ENCODE results near the gene PTGES2.

DNA sequence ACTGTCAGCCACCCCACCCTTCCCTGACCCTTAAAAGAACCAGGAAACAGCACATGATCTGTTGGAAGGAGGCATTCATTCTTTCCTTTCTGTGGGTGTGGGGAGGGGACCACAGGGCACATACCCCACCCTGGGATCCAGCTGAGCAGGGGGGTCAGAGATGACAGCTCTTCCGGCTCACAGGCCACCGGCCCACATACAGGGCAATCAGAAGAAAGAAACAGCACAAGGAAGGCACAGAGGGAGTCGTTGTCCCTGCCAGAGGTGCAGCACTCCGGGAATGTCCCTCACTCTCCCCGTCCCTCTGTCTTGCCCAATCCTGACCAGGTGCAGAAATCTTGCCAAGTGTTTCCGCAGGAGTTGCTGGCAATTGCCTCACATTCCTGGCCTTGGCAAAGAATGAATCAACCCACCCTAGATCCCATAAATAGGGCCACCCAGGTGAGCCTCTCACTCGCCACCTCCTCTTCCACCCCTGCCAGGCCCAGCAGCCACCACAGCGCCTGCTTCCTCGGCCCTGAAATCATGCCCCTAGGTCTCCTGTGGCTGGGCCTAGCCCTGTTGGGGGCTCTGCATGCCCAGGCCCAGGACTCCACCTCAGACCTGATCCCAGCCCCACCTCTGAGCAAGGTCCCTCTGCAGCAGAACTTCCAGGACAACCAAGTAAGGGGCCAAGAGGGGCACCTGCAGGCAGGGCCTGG lies 21.6 kb upstream of the PTGES2 start, which contains the start of gene LCN2:
- no peak for TF ChIP-seq CTCF (conservative IDR thresholded peaks at IDR 0.05; ENCODE audit: low read length)
- no peak for TF ChIP-seq EZH2phosphoT487 (IDR thresholded peaks at IDR 0.05; ENCODE audit: borderline replicate concordance, low read depth, low read length)
